Uterus (tissue), 2 donors: ENCODE data around the gene PACSIN2.

ENCODE experiments used
- CTCF ChIP-seq, 4 experiments: fragments of 200-600 bp in 2 of 4; fragments of 450-650 bp in 2 of 4; sonication (generic) in 2 of 4; IDR thresholded peaks; one replicate each; pipeline ENCODE4 v1.5.1; 2016 to 2019; ENCODE audit warnings: antibody characterized with exemption in 4 of 4, mild to moderate bottlenecking in 2 of 4, moderate library complexity in 1 of 4
- POLR2A ChIP-seq, 2 donors: fragments of 450-650 bp; IDR thresholded peaks; one replicate each; pipeline ENCODE4 v1.6.1; 2016; ENCODE audit warnings: antibody characterized with exemption in 2 of 2, mild to moderate bottlenecking in 1 of 2, moderate library complexity in 1 of 2

GRCh38 chr22:42985531-42985905, 29.4 kb downstream of the PACSIN2 start:
- TF ChIP-seq CTCF (IDR thresholded peaks at IDR 0.05) (no peak), POLR2A (IDR thresholded peaks at IDR 0.05) (no peak)
